ENCODE measurements around the gene ACAT2.
"Not testable (repeated sequence)": the region's sequence is repeated elsewhere in the genome, so short reads cannot be mapped to it uniquely, and the experiment has no call there.

Gene ACAT2

GRCh38 chr6:159772196-159772595 is 10.4 kb downstream of the ACAT2 start:
- DNase-seq (ENCODE audit: low spot score): no peak

- DNase-seq (ENCODE audit: low spot score): no peak
These were observed 15.5 kb downstream of the ACAT2 start for GRCh38 chr6:159777240-159777904.

- no peak for DNase-seq (ENCODE audit: low spot score)
These were observed 16.3 kb downstream of the ACAT2 start for GRCh38 chr6:159778131-159778530.

GRCh38 chr6:159778542-159779103 is 16.8 kb downstream of the ACAT2 start:
- no peak for DNase-seq (ENCODE audit: low spot score)

- no peak for DNase-seq (ENCODE audit: low spot score)
These were observed 26.4 kb downstream of the ACAT2 start for GRCh38 chr6:159788276-159788675.

- no peak for DNase-seq (ENCODE audit: low spot score)
These were observed 27.0 kb downstream of the ACAT2 start for GRCh38 chr6:159788753-159789376.

- peak; percentile 100 for DNase-seq (ENCODE audit: low spot score)
These were observed 27.7 kb downstream of the ACAT2 start, which contains the start of gene TCP1 for GRCh38 chr6:159789377-159790148. Gene TCP1, minus strand, starts transcription at chr6:159789602. Its CDS starts 134 bp downstream, at chr6:159789468.

- peak; percentile 98 for DNase-seq (ENCODE audit: low spot score)
These were observed 28.5 kb downstream of the ACAT2 start, which contains the start of gene MRPL18 for GRCh38 chr6:159790149-159790955. Gene MRPL18, plus strand, starts transcription at chr6:159790467. Its CDS starts 121 bp downstream, at chr6:159790588.

- DNase-seq (ENCODE audit: low spot score): no peak
These were observed 29.2 kb downstream of the ACAT2 start for GRCh38 chr6:159790956-159791598.

GRCh38 chr6:159794976-159795375 is 33.1 kb downstream of the ACAT2 start:
- not testable (repeated sequence) for DNase-seq (ENCODE audit: low spot score)

- no peak for DNase-seq (ENCODE audit: low spot score)
These were observed 35.7 kb downstream of the ACAT2 start for GRCh38 chr6:159797554-159797953.

GRCh38 chr6:159800141-159800865 is 38.5 kb downstream of the ACAT2 start, which contains the start of gene PNLDC1:
Gene PNLDC1, plus strand, starts transcription at chr6:159800276. Its CDS starts 32 bp downstream, at chr6:159800308.
- no peak for DNase-seq (ENCODE audit: low spot score)

GRCh38 chr6:159801935-159802334 is 40.1 kb downstream of the ACAT2 start:
- no peak for DNase-seq (ENCODE audit: low spot score)

- no peak for DNase-seq (ENCODE audit: low spot score)
These were observed 42.7 kb downstream of the ACAT2 start for GRCh38 chr6:159804504-159804903.

- DNase-seq (ENCODE audit: low spot score): no peak
These were observed 43.7 kb downstream of the ACAT2 start for GRCh38 chr6:159805440-159806020.

GRCh38 chr6:159806021-159806458 is 44.2 kb downstream of the ACAT2 start:
- DNase-seq (ENCODE audit: low spot score): no peak

- DNase-seq (ENCODE audit: low spot score): peak; percentile 38
These were observed 45.5 kb downstream of the ACAT2 start for GRCh38 chr6:159807150-159807858.

GRCh38 chr6:159808647-159809046 is 46.8 kb downstream of the ACAT2 start:
- peak; percentile 75 for DNase-seq (ENCODE audit: low spot score)

- no peak for DNase-seq (ENCODE audit: low spot score)
These were observed 47.3 kb downstream of the ACAT2 start for GRCh38 chr6:159809149-159809548.
